Left renal pelvis (tissue), 4 donors: Measurements from ENCODE around the gene RNH1. TPM values are rescaled to one million over a fixed set of nuclear protein-coding genes. Genes with fewer than 3 reads are reported as not detected.

Experiments used
- DNase-seq, 4 donors: peaks; one replicate each; pipeline ENCODE4 v3.0.0-alpha.2; 2013; ENCODE audit warnings: low read depth in 4 of 4, low spot score in 3 of 4
- polyA plus RNA-seq, 4 donors: library from polyadenylated mRNA; unstranded; fragments of 120-200 nt; gene quantifications; one replicate each; pipeline ENCODE4 v1.2.1, GENCODE V29; 2013; ENCODE audit not compliant: insufficient read length in 4 of 4

The RNH1 gene
- polyA plus RNA-seq, 4 donors: 75.4 to 108 (median 87.4) TPM

DNA sequence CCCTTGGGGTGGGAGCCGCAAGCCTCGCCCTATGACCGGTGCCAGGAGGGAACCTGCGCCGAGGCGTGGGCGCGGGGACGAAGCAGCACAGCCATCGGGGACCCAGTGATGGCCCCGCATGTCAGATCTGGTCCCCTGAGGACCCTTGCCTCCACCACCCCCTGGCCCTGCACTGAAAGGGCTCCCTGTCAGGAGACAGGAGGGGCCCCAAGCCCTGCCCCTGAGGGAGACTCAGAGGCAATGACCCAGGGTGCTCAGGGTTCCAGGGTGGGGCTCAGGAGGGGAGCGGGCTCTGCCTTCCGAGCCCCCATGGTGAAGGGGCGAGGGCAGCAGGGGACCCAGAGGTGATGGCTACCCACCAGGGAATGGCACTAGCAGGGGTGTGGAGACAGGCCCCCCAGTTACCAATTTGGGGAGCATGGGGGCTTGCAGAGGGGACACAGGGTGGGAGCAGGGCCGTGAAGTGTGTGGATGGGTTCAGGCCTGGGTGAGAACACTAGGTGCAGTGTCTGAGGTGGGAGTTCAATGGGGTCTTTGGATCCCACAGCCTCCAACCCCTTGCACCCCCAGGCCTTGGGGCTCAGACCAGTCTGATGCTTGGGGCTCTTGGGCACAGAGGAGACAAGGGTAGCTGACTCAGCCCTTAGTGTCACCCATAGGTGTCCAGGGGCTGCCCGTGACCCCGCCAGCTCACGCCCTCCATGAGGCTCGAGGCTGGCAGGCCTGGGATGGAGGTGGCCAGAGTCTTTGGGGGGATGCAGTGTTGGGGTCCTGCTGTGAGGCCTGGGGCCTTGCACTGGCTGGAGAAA lies 30.8 kb upstream of the RNH1 start:
- DNase-seq: no peak

DNA sequence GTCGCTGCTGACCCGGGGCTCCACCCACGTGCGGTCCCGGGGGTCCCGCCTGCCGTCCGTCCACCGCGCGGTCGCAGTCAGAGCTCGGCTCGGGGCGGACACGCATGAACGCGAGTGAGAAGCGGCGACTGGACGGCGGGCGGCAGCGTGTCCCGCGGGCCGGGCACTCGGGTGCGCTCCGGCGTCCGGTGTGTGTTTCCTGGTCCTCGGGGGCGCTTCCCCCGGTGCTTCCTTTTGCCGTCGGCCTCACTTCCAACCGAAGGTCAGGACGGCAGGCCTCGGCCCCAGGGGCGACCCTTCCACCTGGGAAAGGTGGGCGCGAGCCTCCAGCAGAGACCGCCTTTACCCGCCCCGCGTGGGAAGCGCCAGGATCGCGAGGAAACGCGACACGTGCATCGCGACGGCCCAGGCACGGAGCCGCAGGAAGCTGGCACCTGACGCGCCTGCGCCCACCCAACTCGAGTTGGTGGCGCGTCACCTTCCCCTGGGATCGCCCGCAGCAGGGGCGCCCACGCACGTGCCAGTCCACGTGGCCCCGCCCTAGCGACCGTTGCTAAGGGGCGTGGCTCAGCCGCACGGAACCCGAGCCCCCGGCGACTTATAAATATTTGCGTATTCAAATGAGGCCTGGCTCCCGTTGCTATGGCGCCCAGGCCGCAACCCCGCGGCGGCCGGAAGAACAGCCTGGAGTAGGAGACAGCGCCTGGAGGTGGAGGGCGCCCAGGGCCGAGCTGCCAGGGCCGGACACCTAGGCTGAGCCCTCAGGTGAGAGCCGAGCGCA lies 30.0 kb upstream of the RNH1 start, which contains the start of gene LRRC56:
Gene LRRC56, plus strand, starts transcription at position 687 of the 781 bp plus-strand sequence. CDS start 3,158 bp downstream, outside the sequence.
- DNase-seq: peak in 1 of 4 donors; percentile 66

DNA sequence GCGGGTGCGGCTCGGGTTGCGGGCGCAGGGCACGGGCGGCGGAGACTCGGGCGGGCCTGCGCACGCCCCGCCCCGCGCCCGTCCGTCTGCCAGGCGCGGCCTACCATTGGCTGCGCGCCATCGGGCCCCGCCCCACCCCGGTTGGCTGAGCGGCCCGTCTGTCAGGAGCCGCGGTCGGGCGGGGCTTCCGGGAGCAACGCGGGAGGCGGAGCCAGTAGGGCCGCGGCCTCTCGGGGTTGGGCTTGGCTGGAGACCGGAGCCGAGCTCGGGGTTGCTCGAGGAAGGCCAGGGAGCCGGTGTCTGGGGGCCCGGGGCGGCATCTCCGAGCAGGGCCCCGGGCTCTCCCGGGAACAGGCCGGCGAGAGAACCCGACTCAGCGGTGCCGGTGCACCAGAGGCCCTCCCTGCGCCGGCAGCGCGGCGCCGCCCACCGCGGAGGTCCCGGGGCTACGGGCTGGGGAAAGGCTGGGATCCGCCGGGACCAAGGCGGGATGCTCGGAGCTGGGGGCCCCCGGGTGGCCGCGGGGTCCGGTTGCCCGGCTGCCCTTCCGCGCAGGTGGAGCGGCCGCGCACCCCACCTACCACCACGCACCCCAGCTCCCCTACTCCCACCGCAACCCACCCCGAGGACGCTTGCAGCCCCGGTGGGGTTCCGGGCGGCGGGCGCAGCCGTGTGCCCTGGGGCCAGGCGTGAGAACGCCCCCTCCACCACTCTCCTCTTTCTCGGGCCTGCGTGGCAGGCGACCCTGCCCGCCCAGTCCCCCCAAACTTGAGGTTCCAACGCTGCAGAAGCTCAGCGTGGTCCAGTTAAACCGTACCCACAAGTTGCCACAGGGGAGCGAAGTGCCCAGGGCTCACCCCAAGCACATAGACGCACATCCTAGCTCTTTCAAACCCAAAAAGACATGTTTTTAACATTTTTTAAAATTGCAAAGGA lies 28.7 kb upstream of the RNH1 start, which contains the start of gene HRAS:
Gene HRAS, minus strand, starts transcription at position 58 of the 936 bp plus-strand sequence.
- DNase-seq: peak; percentile 79 to 92 (median 88)

DNA sequence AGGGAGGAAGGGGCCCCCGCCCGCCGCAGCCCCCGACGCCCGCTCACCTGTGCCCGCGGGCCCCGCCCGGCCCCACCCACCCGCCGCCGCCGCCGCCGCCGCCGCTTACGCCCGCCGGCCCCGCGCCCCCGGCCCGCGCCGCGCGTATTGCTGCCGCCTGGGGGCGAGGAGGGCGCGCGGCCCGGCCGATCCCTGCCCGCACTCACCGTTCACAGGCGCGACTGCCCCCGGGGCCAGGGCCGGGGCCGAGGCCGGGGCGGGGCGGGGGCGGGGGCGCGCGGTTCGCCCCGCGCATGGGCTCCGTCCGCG lies 28.1 kb upstream of the RNH1 start:
- DNase-seq: no peak

DNA sequence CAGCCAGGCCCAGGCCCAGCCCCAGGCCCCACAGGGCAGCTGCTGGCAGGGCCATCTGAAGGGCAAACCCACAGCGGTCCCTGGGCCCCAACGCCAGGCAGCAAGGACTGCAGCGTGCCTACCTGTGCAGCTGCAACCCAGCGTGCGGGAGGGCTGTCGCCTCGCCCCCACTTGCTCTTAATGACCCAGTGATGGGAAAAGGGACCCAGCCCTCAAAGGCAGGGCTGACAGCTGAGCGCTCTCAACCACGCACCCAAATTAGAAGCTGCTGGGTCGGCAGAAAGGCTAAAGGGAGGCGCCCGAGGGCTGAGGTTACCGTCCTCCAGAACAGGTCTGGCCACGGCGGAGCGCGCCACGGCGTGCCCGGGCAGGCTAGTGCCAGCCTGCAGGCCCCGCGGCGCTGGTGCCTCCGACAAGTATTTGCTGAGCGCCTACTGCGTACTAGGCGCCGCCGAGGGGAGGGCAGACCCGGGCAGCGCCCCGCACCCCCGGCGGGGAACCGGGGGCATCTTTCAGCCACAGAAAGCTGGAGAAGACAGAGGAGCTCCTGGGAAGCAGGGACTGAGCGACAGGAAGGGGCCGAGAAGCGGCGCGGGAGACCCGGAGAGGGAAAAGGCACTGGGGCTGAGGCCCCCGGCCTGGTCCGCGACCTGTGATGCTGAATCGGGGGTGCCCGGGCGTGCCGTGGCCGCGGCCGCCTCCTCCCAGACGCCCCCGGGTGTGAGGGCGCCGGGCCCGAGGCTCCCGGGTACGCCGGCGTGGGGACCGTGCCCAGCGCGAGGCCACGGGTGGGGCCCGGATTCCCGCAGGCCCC lies 27.6 kb upstream of the RNH1 start:
- no peak for DNase-seq

DNA sequence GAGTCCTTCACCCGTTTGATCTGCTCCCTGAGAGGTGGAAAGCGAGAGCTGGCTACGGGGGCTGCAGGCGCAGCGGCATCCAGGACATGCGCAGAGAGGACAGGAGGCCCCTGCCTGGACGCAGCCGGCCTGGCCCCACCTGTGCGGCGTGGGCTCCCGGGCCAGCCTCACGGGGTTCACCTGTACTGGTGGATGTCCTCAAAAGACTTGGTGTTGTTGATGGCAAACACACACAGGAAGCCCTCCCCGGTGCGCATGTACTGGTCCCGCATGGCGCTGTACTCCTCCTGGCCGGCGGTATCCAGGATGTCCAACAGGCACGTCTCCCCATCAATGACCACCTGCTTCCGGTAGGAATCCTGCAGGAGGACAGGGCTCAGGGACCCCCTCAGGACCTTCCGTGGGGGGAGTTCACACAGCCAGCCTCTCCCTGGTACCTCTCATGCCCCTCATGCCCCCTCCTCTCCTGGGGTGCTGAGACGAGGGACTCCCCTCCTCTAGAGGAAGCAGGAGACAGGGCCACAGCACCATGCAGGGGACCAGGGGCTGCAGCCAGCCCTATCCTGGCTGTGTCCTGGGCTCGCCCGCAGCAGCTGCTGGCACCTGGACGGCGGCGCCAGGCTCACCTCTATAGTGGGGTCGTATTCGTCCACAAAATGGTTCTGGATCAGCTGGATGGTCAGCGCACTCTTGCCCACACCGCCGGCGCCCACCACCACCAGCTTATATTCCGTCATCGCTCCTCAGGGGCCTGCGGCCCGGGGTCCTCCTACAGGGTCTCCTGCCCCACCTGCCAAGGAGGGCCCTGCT lies 26.7 kb upstream of the RNH1 start:
- DNase-seq: no peak

DNA sequence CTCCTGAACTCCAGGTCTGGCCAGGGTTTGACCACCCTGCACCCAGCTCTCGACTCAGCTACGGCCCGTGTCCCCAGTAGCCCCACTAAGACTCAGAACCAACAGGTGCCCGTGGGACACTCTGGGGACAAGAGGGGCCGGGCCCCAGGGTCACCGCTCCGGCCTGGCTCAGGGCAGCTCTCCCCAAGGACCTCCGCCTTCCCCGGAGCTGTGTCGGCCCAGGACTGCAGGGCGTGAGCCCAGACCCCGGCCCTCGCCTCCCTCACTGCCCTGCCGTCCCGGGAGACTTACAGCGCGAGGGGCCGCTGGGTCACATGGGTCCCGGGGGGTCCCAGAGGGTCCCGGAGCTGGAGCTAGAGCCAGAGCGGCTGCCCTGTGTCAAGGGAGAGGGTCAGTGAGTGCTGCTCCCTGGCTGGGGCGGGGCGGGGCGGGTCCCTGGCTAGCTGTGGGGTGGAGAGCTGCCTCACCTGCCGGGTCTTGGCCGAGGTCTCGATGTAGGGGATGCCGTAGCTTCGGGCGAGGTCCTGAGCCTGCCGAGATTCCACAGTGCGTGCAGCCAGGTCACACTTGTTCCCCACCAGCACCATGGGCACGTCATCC lies 26.0 kb upstream of the RNH1 start:
- no peak for DNase-seq

DNA sequence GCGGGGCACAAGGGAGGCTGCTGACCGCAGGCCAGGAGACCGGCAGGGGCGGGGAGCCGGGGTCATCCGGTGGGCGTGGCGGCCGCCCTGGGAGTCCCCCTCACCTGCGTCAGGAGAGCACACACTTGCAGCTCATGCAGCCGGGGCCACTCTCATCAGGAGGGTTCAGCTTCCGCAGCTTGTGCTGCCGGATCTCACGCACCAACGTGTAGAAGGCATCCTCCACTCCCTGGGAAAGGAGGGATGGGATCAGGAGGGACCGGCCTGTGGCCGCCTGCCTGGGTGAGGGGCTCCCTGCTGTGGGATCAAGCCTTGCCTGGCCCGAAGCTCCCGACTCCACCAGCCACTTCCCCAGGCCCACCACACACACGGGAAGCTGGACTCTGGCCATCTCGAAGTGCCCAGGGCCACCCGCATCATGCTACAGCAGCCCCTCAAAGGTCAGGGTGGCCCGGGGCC lies 25.5 kb upstream of the RNH1 start:
- DNase-seq: no peak

DNA sequence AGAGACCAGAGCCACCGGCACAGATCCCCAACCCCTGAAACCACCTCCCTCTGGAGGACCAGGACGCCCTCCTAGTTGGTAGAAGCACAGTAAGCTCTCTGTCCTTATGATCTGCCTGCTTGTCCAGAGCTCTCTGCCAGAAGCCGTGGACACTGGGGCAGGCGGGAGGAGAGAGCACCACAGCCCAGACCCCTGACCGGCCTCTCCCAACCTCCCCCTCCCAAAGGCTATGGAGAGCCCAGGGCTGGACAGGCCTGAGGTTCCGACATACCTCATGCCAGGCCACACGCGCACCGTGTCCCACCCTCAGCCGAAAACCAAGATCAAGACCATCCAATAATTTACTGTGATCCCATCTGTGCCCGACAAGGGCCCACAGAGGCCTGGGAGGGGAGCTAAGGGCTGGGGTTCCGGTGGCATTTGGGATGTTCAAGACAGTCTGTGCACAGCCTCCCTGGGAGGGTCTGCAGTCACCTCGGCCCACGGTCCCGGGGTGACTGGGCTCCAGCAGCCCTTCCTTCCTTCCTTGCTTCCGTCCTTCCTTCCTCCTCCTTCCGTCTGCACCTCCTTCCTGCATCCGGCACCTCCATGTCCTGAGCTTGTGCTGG lies 25.0 kb upstream of the RNH1 start:
- DNase-seq: no peak

DNA sequence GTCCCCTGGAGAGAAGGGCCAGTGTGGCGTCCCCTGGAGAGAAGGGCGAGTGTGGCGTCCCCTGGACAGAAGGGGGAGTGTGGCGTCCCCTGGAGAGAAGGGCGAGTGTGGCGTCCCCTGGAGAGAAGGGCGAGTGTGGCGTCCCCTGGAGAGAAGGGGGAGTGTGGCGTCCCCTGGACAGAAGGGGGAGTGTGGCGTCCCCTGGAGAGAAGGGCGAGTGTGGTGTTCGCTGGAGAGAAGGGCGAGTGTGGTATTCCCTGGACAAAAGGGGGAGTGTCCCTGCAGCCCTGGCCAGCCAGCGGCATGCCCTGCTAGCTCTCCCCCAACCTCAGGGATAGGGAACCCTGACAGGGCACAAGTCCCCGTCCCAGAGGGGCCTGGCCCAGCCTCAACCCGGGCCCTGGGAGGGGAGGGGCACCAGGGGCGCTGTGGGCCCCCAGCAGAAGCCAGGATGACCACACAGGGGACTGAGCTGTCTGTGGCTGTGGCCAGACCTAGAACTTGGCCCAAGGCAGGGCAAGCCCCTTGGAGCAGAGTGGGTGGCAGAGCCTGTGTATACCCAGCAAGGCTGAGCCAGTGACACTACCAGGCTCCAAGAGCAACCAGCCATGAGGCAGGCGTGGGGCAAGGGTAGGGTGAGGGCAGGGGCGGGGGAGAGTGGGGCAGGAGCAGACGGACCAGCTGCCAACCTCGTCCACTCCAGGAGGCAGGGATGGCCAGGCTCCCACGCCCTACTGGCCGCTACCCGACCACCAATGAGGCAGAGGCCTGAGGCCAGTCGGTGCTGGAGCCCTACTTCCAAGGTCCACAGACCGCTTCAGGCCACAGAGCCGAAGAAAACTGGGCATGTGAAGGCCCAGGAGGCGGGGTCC lies 24.2 kb upstream of the RNH1 start:
- DNase-seq: no peak

DNA sequence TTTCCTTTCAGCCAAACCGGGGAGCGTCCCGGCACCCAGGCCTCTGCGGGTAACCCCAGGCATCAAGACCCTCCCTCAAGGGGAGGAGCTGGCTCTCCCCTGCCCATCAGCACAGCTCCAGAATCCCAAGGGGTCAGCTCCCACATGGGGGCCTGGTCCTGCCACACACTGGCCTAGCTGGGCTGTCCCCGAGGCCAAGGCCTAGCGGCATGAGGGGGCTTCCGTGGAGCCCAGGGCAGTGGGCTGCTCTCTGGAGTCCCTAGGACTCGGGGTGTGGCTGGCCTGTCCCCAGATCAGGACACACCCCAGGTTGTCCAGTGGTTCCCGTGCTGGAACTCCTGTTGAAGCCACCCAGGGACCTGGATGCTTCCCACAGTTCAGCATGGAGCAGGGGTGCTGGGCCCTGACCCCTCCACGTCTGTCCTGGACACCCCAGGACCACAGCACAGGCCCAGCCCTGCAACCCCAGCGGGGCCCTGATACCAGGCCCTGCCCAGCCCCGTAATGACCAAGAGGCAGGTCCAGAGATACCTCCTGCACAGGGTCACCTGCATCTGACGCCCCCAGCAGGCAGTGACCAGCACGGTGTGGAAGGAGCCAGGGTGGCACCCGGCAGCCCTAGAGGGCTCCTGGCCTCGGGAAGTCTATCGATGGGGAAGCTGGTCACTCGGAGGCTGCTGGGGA lies 22.8 kb upstream of the RNH1 start:
- no peak for DNase-seq

DNA sequence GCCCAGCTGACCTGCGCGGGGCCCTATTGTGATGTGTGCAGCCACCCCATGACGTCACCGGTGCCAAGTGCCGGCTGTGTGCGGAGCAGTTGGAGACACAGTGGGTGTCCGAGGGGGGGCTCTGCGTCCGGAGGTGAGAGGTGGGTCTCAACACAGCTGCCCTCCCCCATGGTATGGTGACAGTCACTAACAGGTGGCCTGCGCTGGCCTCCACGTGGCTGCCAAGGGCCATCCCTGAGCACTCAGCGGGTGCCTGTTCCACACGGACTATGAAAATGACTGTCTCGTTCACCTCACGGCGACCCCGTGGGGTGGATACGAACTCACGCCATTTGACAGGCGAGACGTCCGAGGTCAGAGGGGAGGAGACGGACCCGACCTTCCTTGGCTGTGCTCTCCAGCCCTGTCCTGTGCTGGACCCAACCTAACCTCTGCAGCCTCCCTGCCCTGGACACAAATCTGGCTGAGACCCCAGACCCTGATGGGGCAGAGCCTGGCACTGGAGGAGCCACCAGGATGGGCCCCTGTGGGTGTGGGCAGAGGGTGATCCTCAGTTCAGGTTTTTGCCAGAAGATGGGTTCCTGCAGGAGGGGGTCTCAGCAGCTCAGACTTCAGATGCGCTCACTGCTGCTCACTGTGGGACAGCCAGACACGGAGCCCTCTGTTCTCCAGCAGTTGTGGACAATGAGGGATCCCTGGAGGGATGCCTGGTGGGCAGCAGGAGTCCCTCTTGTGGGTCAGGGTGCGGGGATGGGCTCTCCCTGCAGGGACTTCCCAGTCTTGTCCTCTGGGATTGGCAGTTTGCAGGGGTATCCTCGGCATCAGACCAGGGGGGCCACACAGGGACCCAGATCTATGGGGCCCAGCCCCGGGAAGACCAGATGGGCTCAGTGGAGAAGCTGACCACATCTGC lies 22.0 kb upstream of the RNH1 start:
- DNase-seq: no peak

DNA sequence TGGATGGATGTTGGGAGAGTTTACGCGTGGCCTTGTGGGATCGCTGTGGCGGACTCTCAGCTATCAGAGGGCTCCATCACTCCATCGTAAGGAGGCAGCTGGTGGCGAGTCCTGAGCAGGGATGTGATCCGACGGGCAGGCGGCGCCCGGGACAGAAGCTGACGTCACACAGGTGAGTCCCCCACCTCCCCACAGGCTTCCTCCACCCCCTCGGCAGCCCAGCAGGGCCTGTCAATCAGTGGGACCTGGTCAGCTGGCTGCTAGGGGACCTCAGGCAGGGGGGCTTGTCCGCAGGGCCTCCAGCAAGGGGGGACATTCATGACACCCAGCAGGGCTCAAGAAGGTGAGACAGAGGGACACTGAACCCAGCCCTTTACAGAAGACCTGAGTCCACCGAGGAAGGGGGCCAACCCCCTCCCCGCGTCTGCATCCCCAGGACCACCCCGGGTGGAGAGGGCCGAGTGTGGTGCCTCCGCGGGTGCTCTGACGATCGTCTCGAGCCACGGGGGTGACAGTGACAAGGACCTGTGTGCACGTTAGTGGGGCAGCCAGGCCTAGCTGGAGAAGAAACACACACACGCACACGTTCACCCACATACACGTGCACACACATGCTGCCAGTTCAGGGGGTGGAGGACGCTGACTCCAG lies 21.2 kb upstream of the RNH1 start:
- no peak for DNase-seq

DNA sequence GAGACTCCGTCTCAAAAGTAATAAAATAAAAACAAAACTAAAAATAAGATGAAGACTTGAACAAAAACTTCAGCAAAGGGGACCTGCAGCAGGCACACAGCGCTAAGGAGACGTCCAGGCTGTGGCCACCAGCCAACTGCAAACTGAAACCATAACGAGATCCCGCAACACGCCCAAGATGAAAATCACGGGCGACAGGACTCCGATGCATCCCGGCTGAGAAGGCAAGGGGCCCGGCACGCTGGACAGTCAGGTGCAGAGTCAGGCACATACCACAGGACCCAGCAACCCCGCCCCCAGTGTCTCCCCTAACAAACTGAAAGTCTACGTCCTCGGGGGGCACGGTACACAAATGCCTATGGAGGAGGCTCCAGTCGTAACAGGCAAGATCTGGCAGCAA lies 19.1 kb upstream of the RNH1 start:
- no peak for DNase-seq

DNA sequence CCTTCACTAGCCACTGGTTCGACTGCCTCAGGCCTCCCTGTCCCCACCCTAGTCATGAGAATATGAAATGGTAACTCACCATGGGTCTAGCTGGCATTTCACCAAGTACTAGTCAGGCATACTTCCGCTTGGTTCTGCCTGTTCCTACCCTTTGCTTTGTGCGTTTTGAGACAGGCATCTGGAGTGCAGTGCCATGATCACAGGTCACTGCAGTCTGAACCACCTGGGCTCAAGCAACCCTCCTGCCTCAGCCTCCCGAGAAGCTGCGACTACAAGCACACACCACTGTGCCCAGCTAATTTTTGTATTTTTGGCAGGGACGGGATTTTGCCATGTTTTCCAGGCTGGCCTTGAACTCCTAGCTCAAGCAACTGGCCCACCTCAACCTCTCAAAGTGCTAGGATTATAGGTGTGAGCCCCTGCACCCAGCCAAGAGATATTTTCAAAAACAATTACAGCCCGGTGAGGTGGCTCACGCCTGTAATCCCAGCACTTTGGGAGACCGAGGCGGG lies 14.2 kb upstream of the RNH1 start:
- DNase-seq: no peak
